AG04449 (cell line): ENCODE measurements around the gene OR8G1.

Experiments
- CTCF ChIA-PET: fragments of 350-600 bp; formaldehyde crosslinking; extraction: SDS; loops from one replicate; lab custom pipeline; 2021; ENCODE audit warnings: antibody characterized with exemption; lab: Yijun Ruan, JAX
- POLR2A ChIA-PET: fragments of 400-600, 350-600 bp; formaldehyde crosslinking; extraction: SDS; loops from one replicate; lab custom pipeline; 2020; ENCODE audit warnings: antibody characterized with exemption, inconsistent platforms; lab: Yijun Ruan, JAX
- DNase-seq: peaks from one replicate; pipeline ENCODE4 v3.0.0-alpha.2; 2010; ENCODE audit warnings: low read depth, low spot score
- H3K4me3 ChIP-seq: 2 replicates; pipeline ENCODE4 v1.5.1; 2011; ENCODE audit warnings: low read depth, mild to moderate bottlenecking, control low read depth, low read length
- CTCF ChIP-seq: IDR thresholded peaks from one replicate; pipeline ENCODE4 v1.5.1; 2011; ENCODE audit warnings: mild to moderate bottlenecking, moderate library complexity, low read length, control low read depth, inconsistent platforms; ENCODE audit not compliant: insufficient read depth; ENCODE audit errors: missing control alignments

The OR8G1 gene

GRCh38 chr11:124296016-124296415, 55.1 kb downstream of the OR8G1 start:
- POLR2A ChIA-PET = no interaction called here
- CTCF ChIA-PET = no interaction called here
- no peak for DNase-seq
- no peak for TF ChIP-seq CTCF
- no peak overlapping the region for H3K4me3 ChIP-seq

GRCh38 chr11:124297921-124298320, 57.0 kb downstream of the OR8G1 start:
- POLR2A ChIA-PET = no interaction called here
- DNase-seq = peak; percentile 50
- no peak overlapping the region for H3K4me3 ChIP-seq
- no peak for TF ChIP-seq CTCF
- CTCF ChIA-PET = no interaction called here

- no peak for DNase-seq
- no peak overlapping the region for H3K4me3 ChIP-seq
- ChIA-PET CTCF (no interaction called here), POLR2A (no interaction called here)
- no peak for TF ChIP-seq CTCF
Observed at GRCh38 chr11:124301548-124301947, 60.7 kb downstream of the OR8G1 start.

GRCh38 chr11:124302347-124303125, 61.6 kb downstream of the OR8G1 start:
- POLR2A ChIA-PET = no interaction called here
- H3K4me3 ChIP-seq = no peak overlapping the region
- no peak for DNase-seq
- TF ChIP-seq CTCF = no peak
- CTCF ChIA-PET = no interaction called here
